ELF-1 (cell line): Measurements from ENCODE around the gene ACAD10.

Experiments used
- DNase-seq: peaks from one replicate; pipeline ENCODE4 v3.0.0-alpha.2; 2016; ENCODE audit warnings: low read depth, low spot score

The ACAD10 gene

GRCh38 chr12:111776836-111777344 is 91.0 kb downstream of the ACAD10 start:
- no peak for DNase-seq

GRCh38 chr12:111777345-111778045 is 91.6 kb downstream of the ACAD10 start:
- DNase-seq = no peak

GRCh38 chr12:111780166-111780565 is 94.3 kb downstream of the ACAD10 start:
- DNase-seq = no peak

- no peak for DNase-seq
Observed at GRCh38 chr12:111780615-111781014, 94.8 kb downstream of the ACAD10 start.

GRCh38 chr12:111781085-111781658 is 95.3 kb downstream of the ACAD10 start:
- no peak for DNase-seq

- no peak for DNase-seq
Observed at GRCh38 chr12:111783046-111783445, 97.2 kb downstream of the ACAD10 start.

GRCh38 chr12:111784953-111785352 is 99.1 kb downstream of the ACAD10 start:
- DNase-seq = no peak

- no peak for DNase-seq
Observed at GRCh38 chr12:111785651-111786050, 99.8 kb downstream of the ACAD10 start.

GRCh38 chr12:111788178-111788654 is 102.4 kb downstream of the ACAD10 start:
- DNase-seq = peak; percentile 41

GRCh38 chr12:111789779-111790178 is 103.9 kb downstream of the ACAD10 start:
- DNase-seq = no peak

- DNase-seq = no peak
Observed at GRCh38 chr12:111791507-111791906, 105.7 kb downstream of the ACAD10 start.

GRCh38 chr12:111792155-111792855 is 106.5 kb downstream of the ACAD10 start:
- no peak for DNase-seq

- no peak for DNase-seq
Observed at GRCh38 chr12:111792856-111793235, 107.0 kb downstream of the ACAD10 start.

GRCh38 chr12:111798182-111798581 is 112.3 kb downstream of the ACAD10 start:
- no peak for DNase-seq

- DNase-seq = no peak
Observed at GRCh38 chr12:111799758-111800157, 113.9 kb downstream of the ACAD10 start.

GRCh38 chr12:111803038-111803626 is 117.3 kb downstream of the ACAD10 start:
- no peak for DNase-seq

- DNase-seq = no peak
Observed at GRCh38 chr12:111803851-111804250, 118.0 kb downstream of the ACAD10 start.

GRCh38 chr12:111806304-111806703 is 120.5 kb downstream of the ACAD10 start:
- DNase-seq = no peak
